SK-N-SH (cell line): ENCODE data around the gene EEFSEC. TPM values are rescaled to one million over a fixed set of nuclear protein-coding genes. Genes with fewer than 3 reads are reported as not detected.

Source experiments
- CTCF ChIA-PET: fragments of 300-600, 350-600 bp; formaldehyde crosslinking; extraction: SDS; loops from one replicate; lab custom pipeline; 2021; lab: Yijun Ruan, JAX
- POLR2A ChIA-PET: fragments of 350-600 bp; sonication (Branson Sonifier 250); formaldehyde crosslinking; extraction: SDS; loops from one replicate; lab custom pipeline; 2020; ENCODE audit warnings: antibody characterized with exemption, inconsistent platforms; lab: Yijun Ruan, JAX
- DNase-seq: peaks from one replicate; pipeline ENCODE4 v3.0.0; 2012
- H2AFZ ChIP-seq: fragments of 200-600 bp; sonication (generic); 2 replicates; pipeline ENCODE4 v1.8.1; 2016; ENCODE audit warnings: antibody characterized with exemption, mild to moderate bottlenecking, low read depth
- H3F3A ChIP-seq: fragments of 200-600 bp; sonication (generic); replicated peaks from 2 replicates; pipeline ENCODE3; 2016; ENCODE audit warnings: antibody characterized with exemption, mild to moderate bottlenecking; ENCODE audit not compliant: insufficient read depth
- H3K27ac ChIP-seq, 2 experiments: fragments of 200-500 bp in 1 of 2; fragments of 200-600 bp in 1 of 2; sonication (Bioruptor generic) in 1 of 2; sonication (generic), shearing (Covaris generic) in 1 of 2; 2 replicates each; pipeline versions ENCODE4 v1.5.1 to v1.6.1; 2014 to 2016; ENCODE audit warnings: low read depth in 2 of 2, inconsistent platforms in 1 of 2, low read length in 1 of 2, mild to moderate bottlenecking in 1 of 2, mixed read lengths in 1 of 2
- H3K27me3 ChIP-seq: fragments of 200-600 bp; sonication (generic), shearing (Covaris generic); 2 replicates; pipeline ENCODE4 v1.6.1; 2016; ENCODE audit warnings: mixed run types; ENCODE audit not compliant: insufficient read depth
- H3K36me3 ChIP-seq, 2 experiments: fragments of 200-500 bp in 1 of 2; fragments of 200-600 bp in 1 of 2; sonication (Bioruptor generic) in 1 of 2; sonication (generic) in 1 of 2; replicated peaks in 1 of 2; 2 replicates each; pipeline versions ENCODE3 to v1.5.1; 2014 to 2016; ENCODE audit warnings: low read length in 1 of 2, mild to moderate bottlenecking in 1 of 2; ENCODE audit not compliant: insufficient read depth in 2 of 2, control insufficient read depth in 1 of 2
- H3K4me1 ChIP-seq, 2 experiments: fragments of 200-500 bp in 1 of 2; fragments of 200-600 bp in 1 of 2; sonication (Bioruptor generic) in 1 of 2; sonication (generic), shearing (Covaris generic) in 1 of 2; 2 replicates each; pipeline versions ENCODE4 v1.5.1 to v1.6.1; 2014 to 2016; ENCODE audit warnings: low read depth in 1 of 2, low read length in 1 of 2, mixed run types in 1 of 2; ENCODE audit not compliant: insufficient read depth in 2 of 2, control insufficient read depth in 1 of 2
- H3K4me2 ChIP-seq: fragments of 200-600 bp; sonication (generic), shearing (Covaris generic); 2 replicates; pipeline ENCODE4 v1.6.1; 2017; ENCODE audit warnings: mixed run types
- H3K4me3 ChIP-seq, 2 experiments: fragments of 200-500 bp in 1 of 2; fragments of 200-600 bp in 1 of 2; sonication (Bioruptor generic) in 1 of 2; sonication (generic), shearing (Covaris generic) in 1 of 2; 2 replicates each; pipeline versions ENCODE4 v1.5.1 to v1.8.1; 2014 to 2016; ENCODE audit warnings: low read depth in 2 of 2, inconsistent platforms in 1 of 2, low read length in 1 of 2, mild to moderate bottlenecking in 1 of 2, mixed read lengths in 1 of 2, moderate library complexity in 1 of 2
- H3K79me2 ChIP-seq: fragments of 200-600 bp; sonication (generic); 2 replicates; pipeline ENCODE4 v1.8.1; 2017; ENCODE audit warnings: mild to moderate bottlenecking; ENCODE audit not compliant: insufficient read depth
- H3K9ac ChIP-seq: fragments of 200-600 bp; sonication (generic); 2 replicates; pipeline ENCODE4 v1.6.1; 2017; ENCODE audit warnings: mixed run types
- H3K9me2 ChIP-seq: fragments of 200-600 bp; sonication (generic); 2 replicates; pipeline ENCODE4 v1.6.1; 2017; ENCODE audit warnings: mixed run types
- H3K9me3 ChIP-seq: fragments of 200-600 bp; sonication (generic); 2 replicates; pipeline ENCODE4 v1.6.1; 2017; ENCODE audit warnings: mixed run types, mild to moderate bottlenecking, moderate library complexity
- H4K20me1 ChIP-seq: fragments of 200-600 bp; sonication (generic); 2 replicates; pipeline ENCODE4 v1.6.1; 2017; ENCODE audit warnings: mild to moderate bottlenecking, mixed run types; ENCODE audit not compliant: insufficient read depth
- CHD2 ChIP-seq: fragments of 150-350 bp; IDR thresholded peaks from 2 replicates; pipeline ENCODE4 v1.6.1; 2018; ENCODE audit warnings: low read length; ENCODE audit not compliant: partially characterized antibody
- EP300 ChIP-seq, 2 experiments: IDR thresholded peaks; 2 replicates each; pipeline versions ENCODE4 v1.4.0 to v1.6.1; 2012; ENCODE audit warnings: borderline replicate concordance in 1 of 2, low read depth in 1 of 2, low read length in 1 of 2
- EZH2phosphoT487 ChIP-seq: fragments of 200-600 bp; sonication (generic); IDR thresholded peaks from 2 replicates; pipeline ENCODE4 v1.6.1; 2017; ENCODE audit warnings: low read depth, mixed run types, mild to moderate bottlenecking, antibody characterized with exemption, moderate library complexity, borderline replicate concordance
- FOXJ3 ChIP-seq: sonication (generic); formaldehyde crosslinking; IDR thresholded peaks from 2 replicates; pipeline ENCODE4 v1.5.1; 2020; ENCODE audit warnings: mild to moderate bottlenecking, missing genetic modification reagents
- GABPA ChIP-seq: IDR thresholded peaks from 2 replicates; pipeline ENCODE4 v1.4.0; 2012; ENCODE audit warnings: low read depth, mild to moderate bottlenecking
- GATA2 ChIP-seq: sonication (generic); formaldehyde crosslinking; IDR thresholded peaks from 2 replicates; pipeline ENCODE4 v1.5.0; 2020; ENCODE audit warnings: mild to moderate bottlenecking, missing genetic modification reagents
- IRF3 ChIP-seq: fragments of 150-350 bp; IDR thresholded peaks from 2 replicates; pipeline ENCODE4 v1.6.1; 2016; ENCODE audit warnings: mild to moderate bottlenecking, low read depth, low read length
- MAX ChIP-seq: IDR thresholded peaks from 2 replicates; pipeline ENCODE4 v1.4.0; 2012; ENCODE audit warnings: low read depth
- MEF2A ChIP-seq: IDR thresholded peaks from 2 replicates; pipeline ENCODE4 v1.4.0; 2012; ENCODE audit warnings: low read depth, borderline replicate concordance
- MXI1 ChIP-seq: IDR thresholded peaks from 2 replicates; pipeline ENCODE4 v1.6.1; 2012; ENCODE audit warnings: mild to moderate bottlenecking, low read depth, low read length, improper control_type of control experiment
- NRF1 ChIP-seq: IDR thresholded peaks from 2 replicates; pipeline ENCODE4 v1.6.1; 2012; ENCODE audit warnings: low read depth, mild to moderate bottlenecking, low read length
- RAD21 ChIP-seq: IDR thresholded peaks from 2 replicates; pipeline ENCODE4 v1.6.1; 2012; ENCODE audit warnings: mild to moderate bottlenecking, low read length
- RCOR1 ChIP-seq: fragments of 150-350 bp; IDR thresholded peaks from 2 replicates; pipeline ENCODE4 v1.6.1; 2017; ENCODE audit warnings: antibody characterized with exemption, low read length
- REST ChIP-seq: IDR thresholded peaks from 2 replicates; pipeline ENCODE4 v1.6.1; 2012; ENCODE audit warnings: mild to moderate bottlenecking, low read depth, low read length, moderate library complexity
- RXRA ChIP-seq: IDR thresholded peaks from 2 replicates; pipeline ENCODE4 v1.4.0; 2012; ENCODE audit warnings: low read depth, mild to moderate bottlenecking, borderline replicate concordance
- SMC3 ChIP-seq: IDR thresholded peaks from 2 replicates; pipeline ENCODE4 v1.6.1; 2012; ENCODE audit warnings: low read depth, low read length, improper control_type of control experiment
- TCF12 ChIP-seq: IDR thresholded peaks from 2 replicates; pipeline ENCODE4 v1.4.0; 2012
- WGBS: methylation state at CpG from one replicate; pipeline ENCODE4 v1.1.6; 2017; ENCODE audit warnings: low lambda C conversion rate; 5-methylcytosine and 5-hydroxymethylcytosine counted together
- polyA plus RNA-seq, 3 experiments: library from polyadenylated mRNA; depleted of rRNA; stranded (reverse); fragments of >200 nt; gene quantifications; 2 replicates each; pipeline ENCODE4 v1.2.3, GENCODE V29; 2012

The EEFSEC gene
- polyA plus RNA-seq, 1 of the 3 experiments (the other 2 are of a cell fraction): 12.4 TPM

- Histone ChIP-seq H2AFZ (no peak overlapping the region), H3K36me3 (no peaks in the 10 kb centered on the region), H3K9me3 (no peaks in the 10 kb centered on the region), H3K27me3 (peaks cover 5% of the 10 kb centered on the region; the same call in 1 of the 2 replicates), H3K4me3 (peak overlapping the region in 1 of 2 experiments; percentile 50; a peak in 2 of 4 replicates), H3K79me2 (no peaks in the 10 kb centered on the region), H4K20me1 (no peaks in the 10 kb centered on the region), H3K9me2 (no peaks in the 10 kb centered on the region), H3K4me2 (no peak overlapping the region), H3K4me1 (peaks cover 0 to 74% of the 10 kb centered on the region in 2 experiments; a peak in 1 of 4 replicates), H3F3A (no peaks in the 10 kb centered on the region), H3K9ac (no peak overlapping the region), H3K27ac (peak overlapping the region in 1 of 2 experiments; percentile 100; a peak in 2 of 4 replicates)
- CTCF ChIA-PET: interaction anchor here (1.0 to 2.3 kb wide), 9 partner anchors 17 to 285 kb away, joined by 3 to 12 read pairs (median 3); no protein-coding TSS in a partner anchor
- peak; percentile 66 for DNase-seq
- TF ChIP-seq GATA2 (CRISPR knock-in tag): no peak
- TF ChIP-seq TCF12: no peak
- TF ChIP-seq REST: no peak
- TF ChIP-seq RAD21: 0 out of 2 replicates have a peak, but pooled peaks have one; percentile 3
- TF ChIP-seq RXRA: no peak
- POLR2A ChIA-PET: interaction anchor here (0.9 to 5.6 kb wide), 11 partner anchors 12 to 177 kb away, joined by 3 to 51 read pairs (median 8); no protein-coding TSS in a partner anchor
- 47% methylated on average over 9 of the region's 16 CpGs for WGBS
Observed at GRCh38 chr3:128455786-128456748, 302.8 kb downstream of the EEFSEC start.

- no peaks in the 10 kb centered on the region for H3F3A ChIP-seq
- no peaks in the 10 kb centered on the region for H3K9me2 ChIP-seq
- no peaks in the 10 kb centered on the region for H4K20me1 ChIP-seq
- peak overlapping the region in 1 of 2 experiments; percentile 100; a peak in 2 of 4 replicates for H3K27ac ChIP-seq
- no peaks in the 10 kb centered on the region for H3K36me3 ChIP-seq
- no peak overlapping the region for H2AFZ ChIP-seq
- H3K4me1 ChIP-seq: peaks cover 0 to 75% of the 10 kb centered on the region in 2 experiments; a peak in 1 of 4 replicates
- peaks cover 5% of the 10 kb centered on the region; the same call in 1 of the 2 replicates for H3K27me3 ChIP-seq
- peak; percentile 96 for DNase-seq
- no peaks in the 10 kb centered on the region for H3K9me3 ChIP-seq
- H3K79me2 ChIP-seq: no peaks in the 10 kb centered on the region
- H3K4me2 ChIP-seq: no peak overlapping the region
- POLR2A ChIA-PET: interaction anchor here (0.7 to 5.6 kb wide), 15 partner anchors 12 to 178 kb away, joined by 3 to 51 read pairs (median 8); no protein-coding TSS in a partner anchor
- peak overlapping the region in 1 of 2 experiments; percentile 50; a peak in 2 of 4 replicates for H3K4me3 ChIP-seq
- CTCF ChIA-PET: interaction anchor here (0.7 to 2.7 kb wide), 11 partner anchors 12 to 286 kb away, joined by 3 to 28 read pairs (median 3); no protein-coding TSS in a partner anchor
- H3K9ac ChIP-seq: no peak overlapping the region
- WGBS: 24% methylated on average over 16 of the region's 27 CpGs
- TF ChIP-seq RAD21 (peak; percentile 25), FOXJ3 (CRISPR knock-in tag) (peak; percentile 98), NRF1 (no peak), MXI1 (peak; percentile 80), RXRA (no peak), TCF12 (peak; percentile 38; the same call in 1 of the 2 replicates), CHD2 (peak; percentile 88), MAX (no peak), GABPA (no peak), RCOR1 (peak; percentile 99), EZH2phosphoT487 (no peak), SMC3 (peak; percentile 10; the same call in 1 of the 2 replicates), IRF3 (no peak), MEF2A (no peak), EP300 (IDR thresholded peaks at IDR 0.05; ENCODE audit: borderline replicate concordance in 1 of 2, low read depth in 1 of 2, low read length in 1 of 2) (peak in 1 of 2 experiments; percentile 98; a peak in 2 of 4 replicates)
Observed at GRCh38 chr3:128456776-128457715, 303.8 kb downstream of the EEFSEC start.
